ENCODE results near the gene SFTPA1. TPM values are rescaled to one million over a fixed set of nuclear protein-coding genes. Genes with fewer than 3 reads are reported as not detected.
"Not testable (repeated sequence)": the region's sequence is repeated elsewhere in the genome, so short reads cannot be mapped to it uniquely, and the experiment has no call there.

Gene SFTPA1
- total and polyA plus RNA-seq, 2 experiments from 2014 or later: not detected

GRCh38 chr10:79604294-79604693, 6.4 kb upstream of the SFTPA1 start:
- Histone ChIP-seq H4K20me1 (ENCODE audit: insufficient read depth, poor library complexity, severe bottlenecking) (no peaks in the 10 kb centered on the region), H3K4me2 (no peak overlapping the region), H3K9me2 (replicated peaks; ENCODE audit: insufficient read depth) (no peaks in the 10 kb centered on the region), H3K4me3 (no peak overlapping the region), H2AFZ (no peak overlapping the region), H3K36me3 (replicated peaks; ENCODE audit: insufficient read depth, low read depth) (no peaks in the 10 kb centered on the region), H3K79me2 (no peaks in the 10 kb centered on the region), H3K27me3 (peaks cover 3% of the 10 kb centered on the region), H3K9me3 (ENCODE audit: low read depth) (no peaks in the 10 kb centered on the region), H3K4me1 (ENCODE audit: insufficient read depth) (no peaks in the 10 kb centered on the region), H3K27ac (no peak overlapping the region)
- DNase-seq (ENCODE audit: low spot score): no peak
- TF ChIP-seq EZH2phosphoT487 (IDR thresholded peaks at IDR 0.05; ENCODE audit: low read depth, severe bottlenecking, unreplicated experiment) (no peak), EZH2 (IDR thresholded peaks at IDR 0.05; ENCODE audit: borderline replicate concordance) (no peak)
- TF ChIP-seq, protein P1, sequence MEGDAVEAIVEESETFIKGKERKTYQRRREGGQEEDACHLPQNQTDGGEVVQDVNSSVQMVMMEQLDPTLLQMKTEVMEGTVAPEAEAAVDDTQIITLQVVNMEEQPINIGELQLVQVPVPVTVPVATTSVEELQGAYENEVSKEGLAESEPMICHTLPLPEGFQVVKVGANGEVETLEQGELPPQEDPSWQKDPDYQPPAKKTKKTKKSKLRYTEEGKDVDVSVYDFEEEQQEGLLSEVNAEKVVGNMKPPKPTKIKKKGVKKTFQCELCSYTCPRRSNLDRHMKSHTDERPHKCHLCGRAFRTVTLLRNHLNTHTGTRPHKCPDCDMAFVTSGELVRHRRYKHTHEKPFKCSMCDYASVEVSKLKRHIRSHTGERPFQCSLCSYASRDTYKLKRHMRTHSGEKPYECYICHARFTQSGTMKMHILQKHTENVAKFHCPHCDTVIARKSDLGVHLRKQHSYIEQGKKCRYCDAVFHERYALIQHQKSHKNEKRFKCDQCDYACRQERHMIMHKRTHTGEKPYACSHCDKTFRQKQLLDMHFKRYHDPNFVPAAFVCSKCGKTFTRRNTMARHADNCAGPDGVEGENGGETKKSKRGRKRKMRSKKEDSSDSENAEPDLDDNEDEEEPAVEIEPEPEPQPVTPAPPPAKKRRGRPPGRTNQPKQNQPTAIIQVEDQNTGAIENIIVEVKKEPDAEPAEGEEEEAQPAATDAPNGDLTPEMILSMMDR (IDR thresholded peaks at IDR 0.05; ENCODE audit: poor library complexity): no peak
- WGBS (ENCODE audit: low lambda C conversion rate, missing lambda C conversion rate): 79% methylated on average over 1 of the region's 1 CpG

GRCh38 chr10:79605308-79605707, 5.4 kb upstream of the SFTPA1 start:
- no peaks in the 10 kb centered on the region for H3K9me2 ChIP-seq (replicated peaks; ENCODE audit: insufficient read depth)
- no peaks in the 10 kb centered on the region for H3K4me1 ChIP-seq (ENCODE audit: insufficient read depth)
- H2AFZ ChIP-seq: no peak overlapping the region
- H4K20me1 ChIP-seq (ENCODE audit: insufficient read depth, poor library complexity, severe bottlenecking): no peaks in the 10 kb centered on the region
- H3K36me3 ChIP-seq (replicated peaks; ENCODE audit: insufficient read depth, low read depth): no peaks in the 10 kb centered on the region
- no peak overlapping the region for H3K4me3 ChIP-seq
- no peak overlapping the region for H3K4me2 ChIP-seq
- no peaks in the 10 kb centered on the region for H3K79me2 ChIP-seq
- TF ChIP-seq EZH2phosphoT487 (IDR thresholded peaks at IDR 0.05; ENCODE audit: low read depth, severe bottlenecking, unreplicated experiment) (no peak), EZH2 (IDR thresholded peaks at IDR 0.05; ENCODE audit: borderline replicate concordance) (no peak)
- TF ChIP-seq, protein P1 (IDR thresholded peaks at IDR 0.05; ENCODE audit: poor library complexity): no peak
- H3K27me3 ChIP-seq: peaks cover 3% of the 10 kb centered on the region
- no peak for DNase-seq (ENCODE audit: low spot score)
- H3K27ac ChIP-seq: no peak overlapping the region
- H3K9me3 ChIP-seq (ENCODE audit: low read depth): no peaks in the 10 kb centered on the region

DNA sequence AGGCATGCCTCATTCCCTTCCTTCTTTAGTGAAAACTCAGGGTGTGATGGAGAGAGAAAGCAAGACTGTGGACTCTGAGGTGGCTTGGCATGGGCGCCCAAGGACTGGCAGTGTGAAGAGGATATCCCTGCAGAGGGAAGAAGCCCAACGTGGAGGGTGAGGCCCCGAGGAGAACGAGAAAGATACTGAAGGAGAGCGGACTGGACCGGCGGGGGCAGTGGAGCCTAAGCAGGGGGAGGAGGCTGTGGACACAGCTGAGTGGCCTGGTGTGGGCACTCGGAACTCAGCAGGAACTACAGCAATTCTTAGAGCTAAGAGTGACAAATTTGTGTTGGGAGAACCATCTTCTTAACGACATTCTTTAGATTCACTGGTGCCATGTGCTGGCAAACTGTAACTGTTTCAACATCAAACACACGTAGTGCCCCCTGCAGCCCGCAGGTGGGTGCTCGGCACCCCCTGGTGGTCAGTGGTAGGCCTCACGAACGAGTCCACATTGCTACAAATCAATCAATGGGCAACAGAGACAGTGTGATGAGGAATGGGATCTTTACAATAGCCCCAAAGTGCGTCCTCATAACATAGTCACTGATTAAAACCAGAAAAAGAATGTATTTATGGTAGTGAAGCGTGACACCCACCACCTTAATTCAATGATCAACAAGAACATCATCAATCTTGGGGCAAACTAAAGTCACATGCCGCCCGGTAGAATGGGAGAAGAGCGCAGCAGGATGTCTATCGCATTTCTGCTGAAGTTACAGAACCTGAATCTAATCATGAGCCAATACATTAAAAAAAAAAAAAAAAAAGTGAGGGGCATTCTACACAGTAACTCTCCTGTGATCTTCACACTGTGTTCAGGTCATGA, 2.0 kb upstream of the SFTPA1 start:
- 62% methylated on average over 19 of the region's 20 CpGs for WGBS (ENCODE audit: low lambda C conversion rate, missing lambda C conversion rate)

DNA sequence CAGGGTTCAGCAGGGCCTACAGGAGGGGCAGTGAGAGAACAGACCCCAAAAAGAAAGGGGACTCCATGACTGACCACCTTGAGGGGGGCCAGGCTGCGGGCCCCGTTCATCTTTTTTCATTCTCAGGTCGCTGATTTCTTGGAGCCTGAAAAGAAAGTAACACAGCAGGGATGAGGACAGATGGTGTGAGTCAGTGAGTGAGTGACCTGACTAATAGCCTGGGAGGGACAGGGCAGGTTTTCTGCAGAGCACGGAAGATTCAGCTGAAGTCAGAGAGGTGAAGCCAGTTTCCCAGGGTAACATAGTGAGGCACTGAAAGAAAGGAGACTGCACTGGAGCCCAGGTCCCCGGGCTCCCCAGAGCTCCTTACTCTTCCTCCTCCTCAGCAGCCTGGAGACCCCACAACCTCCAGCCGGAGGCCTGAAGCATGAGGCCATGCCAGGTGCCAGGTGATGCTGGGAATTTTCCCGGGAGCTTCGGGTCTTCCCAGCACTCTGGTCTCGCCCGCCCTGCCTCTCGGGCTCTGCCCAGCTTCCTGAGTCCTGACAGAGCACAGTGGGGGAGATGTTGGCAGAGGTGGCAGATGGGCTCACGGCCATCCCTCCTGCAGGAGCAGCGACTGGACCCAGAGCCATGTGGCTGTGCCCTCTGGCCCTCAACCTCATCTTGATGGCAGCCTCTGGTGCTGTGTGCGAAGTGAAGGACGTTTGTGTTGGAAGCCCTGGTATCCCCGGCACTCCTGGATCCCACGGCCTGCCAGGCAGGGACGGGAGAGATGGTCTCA, 646 bp downstream of the SFTPA1 start:
- H3K4me1 ChIP-seq (ENCODE audit: insufficient read depth); H4K20me1 ChIP-seq (ENCODE audit: insufficient read depth, poor library complexity, severe bottlenecking); H3K79me2 ChIP-seq; H2AFZ ChIP-seq; H3K36me3 ChIP-seq (replicated peaks; ENCODE audit: insufficient read depth, low read depth); H3K9me2 ChIP-seq (replicated peaks; ENCODE audit: insufficient read depth); H3K4me3 ChIP-seq; DNase-seq (ENCODE audit: low spot score); H3K4me2 ChIP-seq; H3K27me3 ChIP-seq; H3K9me3 ChIP-seq (ENCODE audit: low read depth); H3K27ac ChIP-seq: not testable (repeated sequence)
- WGBS (ENCODE audit: low lambda C conversion rate, missing lambda C conversion rate): 90% methylated on average over 18 of the region's 18 CpGs

More for the DNA sequence above, 2.0 kb upstream of the SFTPA1 start:
- H3K79me2 ChIP-seq: no peaks in the 10 kb centered on the region
- H3K4me3 ChIP-seq: no peak overlapping the region
- H2AFZ ChIP-seq: no peak overlapping the region
- peak; percentile 26 for DNase-seq (ENCODE audit: low spot score)
- no peak for TF ChIP-seq EZH2phosphoT487 (IDR thresholded peaks at IDR 0.05; ENCODE audit: low read depth, severe bottlenecking, unreplicated experiment)
- TF ChIP-seq, protein P1 (IDR thresholded peaks at IDR 0.05; ENCODE audit: poor library complexity): peak; percentile 33
- no peaks in the 10 kb centered on the region for H4K20me1 ChIP-seq (ENCODE audit: insufficient read depth, poor library complexity, severe bottlenecking)
- H3K27me3 ChIP-seq: no peaks in the 10 kb centered on the region
- no peak overlapping the region for H3K27ac ChIP-seq
- no peak overlapping the region for H3K4me2 ChIP-seq
- no peaks in the 10 kb centered on the region for H3K36me3 ChIP-seq (replicated peaks; ENCODE audit: insufficient read depth, low read depth)
- H3K9me3 ChIP-seq (ENCODE audit: low read depth): no peaks in the 10 kb centered on the region
- no peaks in the 10 kb centered on the region for H3K4me1 ChIP-seq (ENCODE audit: insufficient read depth)
- H3K9me2 ChIP-seq (replicated peaks; ENCODE audit: insufficient read depth): no peaks in the 10 kb centered on the region
